ENCODE results near the gene ZNF276. TPM values are rescaled to one million over a fixed set of nuclear protein-coding genes. Genes with fewer than 3 reads are reported as not detected.
"Not testable (repeated sequence)": the region's sequence is repeated elsewhere in the genome, so short reads cannot be mapped to it uniquely, and the experiment has no call there.

Gene ZNF276
- total RNA-seq, 4 donors from 2014 or later: 16.7 to 45.8 (median 18.2) TPM

- 50 to 94% methylated on average over 1 to 4 of the region's 6 CpGs for WGBS, 2 donors (ENCODE audit: low coverage in 1 of 2)
- H3K4me3 ChIP-seq: no peak overlapping the region
- TF ChIP-seq POLR2AphosphoS5 (IDR thresholded peaks at IDR 0.05) (no peak), EP300 (IDR thresholded peaks at IDR 0.05) (no peak), CTCF (IDR thresholded peaks at IDR 0.05) (no peak), POLR2A (IDR thresholded peaks at IDR 0.05) (no peak)
- H3K36me3 ChIP-seq: no peaks in the 10 kb centered on the region
- H3K27me3 ChIP-seq: no peaks in the 10 kb centered on the region
- no peak overlapping the region for H3K27ac ChIP-seq
- no peaks in the 10 kb centered on the region for H3K9me3 ChIP-seq
- ATAC-seq: no peak
- no peaks in the 10 kb centered on the region for H3K4me1 ChIP-seq
Observed at GRCh38 chr16:89782489-89782888, 61.2 kb downstream of the ZNF276 start.

- WGBS, 2 donors (ENCODE audit: low coverage in 1 of 2): 100% methylated on average over 2 of the region's 6 CpGs; no CpG with 5 or more reads in 1 of the 2 donors
- H3K4me3 ChIP-seq, H3K4me1 ChIP-seq, H3K9me3 ChIP-seq, H3K27me3 ChIP-seq, H3K36me3 ChIP-seq, H3K27ac ChIP-seq, ATAC-seq: not testable (repeated sequence)
Observed at GRCh38 chr16:89783952-89784351, 62.6 kb downstream of the ZNF276 start.

GRCh38 chr16:89784406-89784805 is 63.1 kb downstream of the ZNF276 start:
- Histone ChIP-seq H3K36me3 (no peaks in the 10 kb centered on the region), H3K4me3 (no peak overlapping the region), H3K9me3 (no peaks in the 10 kb centered on the region), H3K4me1 (no peaks in the 10 kb centered on the region), H3K27me3 (no peaks in the 10 kb centered on the region), H3K27ac (no peak overlapping the region)
- no peak for ATAC-seq
- TF ChIP-seq POLR2AphosphoS5 (IDR thresholded peaks at IDR 0.05) (no peak), POLR2A (IDR thresholded peaks at IDR 0.05) (no peak), CTCF (IDR thresholded peaks at IDR 0.05) (no peak), EP300 (IDR thresholded peaks at IDR 0.05) (no peak)
- 73 to 83% methylated on average over 6 to 7 of the region's 7 CpGs for WGBS, 2 donors (ENCODE audit: low coverage in 1 of 2)

- Histone ChIP-seq H3K27ac (no peak overlapping the region), H3K27me3 (no peaks in the 10 kb centered on the region), H3K4me3 (no peak overlapping the region), H3K9me3 (no peaks in the 10 kb centered on the region), H3K36me3 (no peaks in the 10 kb centered on the region), H3K4me1 (no peaks in the 10 kb centered on the region)
- ATAC-seq: no peak
- WGBS, 2 donors (ENCODE audit: low coverage in 1 of 2): 88 to 92% methylated on average over 2 to 10 of the region's 11 CpGs
- TF ChIP-seq POLR2AphosphoS5 (IDR thresholded peaks at IDR 0.05) (no peak), POLR2A (IDR thresholded peaks at IDR 0.05) (no peak)
Observed at GRCh38 chr16:89785523-89786155, 64.3 kb downstream of the ZNF276 start.

- H3K4me1 ChIP-seq: no peaks in the 10 kb centered on the region
- no peak for ATAC-seq
- H3K9me3 ChIP-seq: no peaks in the 10 kb centered on the region
- no peaks in the 10 kb centered on the region for H3K36me3 ChIP-seq
- H3K27me3 ChIP-seq: no peaks in the 10 kb centered on the region
- H3K4me3 ChIP-seq: no peak overlapping the region
- 87 to 90% methylated on average over 9 to 16 of the region's 21 CpGs for WGBS, 2 donors (ENCODE audit: low coverage in 1 of 2)
- H3K27ac ChIP-seq: no peak overlapping the region
- no peak for TF ChIP-seq CTCF (IDR thresholded peaks at IDR 0.05)
- TF ChIP-seq POLR2AphosphoS5 (IDR thresholded peaks at IDR 0.05): no peak
- TF ChIP-seq EP300 (IDR thresholded peaks at IDR 0.05): no peak
- no peak for TF ChIP-seq POLR2A (IDR thresholded peaks at IDR 0.05)
Observed at GRCh38 chr16:89786474-89787364, 65.4 kb downstream of the ZNF276 start.

Data from gastroesophageal sphincter (tissue), 4 donors.